H1 (cell line): ENCODE measurements around the gene NKAIN1.

Experiments
- CEBPB ChIP-seq: IDR thresholded peaks from 2 replicates; pipeline ENCODE4 v1.6.1; 2012; ENCODE audit warnings: low read depth, low read length
- CHD2 ChIP-seq: IDR thresholded peaks from 2 replicates; pipeline ENCODE4 v1.6.1; 2012; ENCODE audit warnings: low read length, improper control_type of control experiment
- EP300 ChIP-seq, 2 experiments: IDR thresholded peaks; 1 replicate in 1 of 2; 2 replicates in 1 of 2; pipeline ENCODE4 v1.6.1; 2011 to 2012; ENCODE audit warnings: low read depth in 2 of 2, low read length in 2 of 2, mild to moderate bottlenecking in 2 of 2, borderline replicate concordance in 1 of 2, inconsistent platforms in 1 of 2, moderate library complexity in 1 of 2
- EZH2 ChIP-seq: fragments of 200-600 bp; sonication (generic); IDR thresholded peaks from 2 replicates; pipeline ENCODE4 v1.7.1; 2012; ENCODE audit warnings: low read depth, mild to moderate bottlenecking, moderate library complexity, low read length, inconsistent platforms; ENCODE audit not compliant: severe bottlenecking
- HDAC6 ChIP-seq: IDR thresholded peaks from one replicate; pipeline ENCODE4 v1.7.1; 2012; ENCODE audit warnings: low read depth, mild to moderate bottlenecking, inconsistent platforms, low read length, moderate library complexity
- KDM1A ChIP-seq: fragments of 200-600, 300-600 bp; sonication (generic); IDR thresholded peaks from 2 replicates; pipeline ENCODE4 v1.7.1; 2016; ENCODE audit warnings: mild to moderate bottlenecking, low read length, borderline replicate concordance
- KDM4A ChIP-seq: IDR thresholded peaks from one replicate; pipeline ENCODE4 v1.7.1; 2012; ENCODE audit warnings: low read depth, mild to moderate bottlenecking, moderate library complexity, low read length, inconsistent platforms; ENCODE audit not compliant: severe bottlenecking
- RAD21 ChIP-seq, 2 experiments: IDR thresholded peaks in 1 of 2; conservative IDR thresholded peaks in 1 of 2; 2 replicates each; pipeline ENCODE4 v1.6.1; 2011; ENCODE audit warnings: low read depth in 2 of 2, low read length in 2 of 2, improper control_type of control experiment in 1 of 2, inconsistent platforms in 1 of 2, mild to moderate bottlenecking in 1 of 2, moderate library complexity in 1 of 2
- RNF2 ChIP-seq: fragments of 200-900, 300-1000 bp; sonication (generic); IDR thresholded peaks from 2 replicates; pipeline ENCODE4 v1.7.1; 2016; ENCODE audit warnings: borderline replicate concordance, low read depth, mild to moderate bottlenecking, antibody characterized with exemption, low read length; ENCODE audit not compliant: poor library complexity, severe bottlenecking; ENCODE audit errors: missing control alignments
- RXRA ChIP-seq: IDR thresholded peaks from 2 replicates; pipeline ENCODE4 v1.6.1; 2011; ENCODE audit warnings: low read depth, mild to moderate bottlenecking, low read length, moderate library complexity; ENCODE audit not compliant: insufficient read depth
- TBP ChIP-seq: IDR thresholded peaks from 2 replicates; pipeline ENCODE4 v1.6.1; 2011; ENCODE audit warnings: low read depth, low read length, improper control_type of control experiment
- ZNF274 ChIP-seq: IDR thresholded peaks from 2 replicates; pipeline ENCODE4 v1.7.0; 2012; ENCODE audit warnings: low read length, borderline replicate concordance; ENCODE audit errors: extremely low read depth
- TF ChIP-seq, protein P1 (sequence below), 3 experiments: IDR thresholded peaks; 1 replicate in 2 of 3; 2 replicates in 1 of 3; pipeline versions ENCODE4 v1.5.1 to v1.6.1; 2011; ENCODE audit warnings: low read length in 3 of 3, mild to moderate bottlenecking in 3 of 3, inconsistent platforms in 2 of 3, low read depth in 1 of 3, moderate library complexity in 1 of 3; ENCODE audit not compliant: insufficient read depth in 1 of 3; ENCODE audit errors: control extremely low read depth in 1 of 3

DNA sequence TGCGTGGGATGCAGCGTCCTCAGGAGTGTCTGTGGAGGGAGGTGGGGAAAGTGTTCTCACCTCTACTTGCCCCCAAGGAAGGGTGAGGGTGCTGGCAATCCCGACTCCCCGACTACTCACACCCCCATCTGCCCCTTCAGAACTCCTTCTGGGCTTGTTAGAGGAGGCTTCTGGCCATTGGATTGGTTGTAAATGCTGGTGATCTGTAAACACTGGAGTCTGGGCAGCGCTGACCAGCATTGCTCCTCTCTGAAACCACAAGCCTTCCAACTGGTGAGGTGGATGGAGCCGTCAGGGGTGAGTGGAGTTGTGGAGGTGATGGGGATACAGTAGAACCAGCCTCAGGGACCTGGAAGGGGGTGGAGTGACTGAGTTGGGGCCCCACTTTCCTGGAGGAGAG, 59.3 kb downstream of the NKAIN1 start:
- TF ChIP-seq ZNF274 (no peak), EZH2 (no peak), CHD2 (no peak), TBP (no peak), RNF2 (no peak), KDM4A (no peak), KDM1A (no peak), RXRA (no peak), EP300 (IDR thresholded peaks at IDR 0.05; ENCODE audit: borderline replicate concordance in 1 of 2, low read depth in 2 of 2, low read length in 2 of 2) (no peak), RAD21 (IDR thresholded peaks at IDR 0.05 in 1 of 2, conservative IDR thresholded peaks at IDR 0.05 in 1 of 2; ENCODE audit: low read depth in 2 of 2, low read length in 2 of 2) (no peak), CEBPB (no peak), HDAC6 (no peak)
- TF ChIP-seq, protein P1, sequence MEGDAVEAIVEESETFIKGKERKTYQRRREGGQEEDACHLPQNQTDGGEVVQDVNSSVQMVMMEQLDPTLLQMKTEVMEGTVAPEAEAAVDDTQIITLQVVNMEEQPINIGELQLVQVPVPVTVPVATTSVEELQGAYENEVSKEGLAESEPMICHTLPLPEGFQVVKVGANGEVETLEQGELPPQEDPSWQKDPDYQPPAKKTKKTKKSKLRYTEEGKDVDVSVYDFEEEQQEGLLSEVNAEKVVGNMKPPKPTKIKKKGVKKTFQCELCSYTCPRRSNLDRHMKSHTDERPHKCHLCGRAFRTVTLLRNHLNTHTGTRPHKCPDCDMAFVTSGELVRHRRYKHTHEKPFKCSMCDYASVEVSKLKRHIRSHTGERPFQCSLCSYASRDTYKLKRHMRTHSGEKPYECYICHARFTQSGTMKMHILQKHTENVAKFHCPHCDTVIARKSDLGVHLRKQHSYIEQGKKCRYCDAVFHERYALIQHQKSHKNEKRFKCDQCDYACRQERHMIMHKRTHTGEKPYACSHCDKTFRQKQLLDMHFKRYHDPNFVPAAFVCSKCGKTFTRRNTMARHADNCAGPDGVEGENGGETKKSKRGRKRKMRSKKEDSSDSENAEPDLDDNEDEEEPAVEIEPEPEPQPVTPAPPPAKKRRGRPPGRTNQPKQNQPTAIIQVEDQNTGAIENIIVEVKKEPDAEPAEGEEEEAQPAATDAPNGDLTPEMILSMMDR (IDR thresholded peaks at IDR 0.05; ENCODE audit: control extremely low read depth in 1 of 3, insufficient read depth in 1 of 3, low read depth in 1 of 3, low read length in 3 of 3), result no peak
